Fibroblast of villous mesenchyme (primary cell): ENCODE data around the gene RAD51D. TPM values are rescaled to one million over a fixed set of nuclear protein-coding genes. Genes with fewer than 3 reads are reported as not detected.
A peak's percentile ranks its signal among the peaks of the same experiment; 100 is the strongest.

ENCODE experiments used
- DNase-seq: peaks from one replicate; pipeline ENCODE4 v3.0.0-alpha.2; 2010; ENCODE audit warnings: low read depth
- H3K4me3 ChIP-seq: 2 replicates; pipeline ENCODE4 v1.5.1; 2011; ENCODE audit warnings: low read depth, mild to moderate bottlenecking, low read length
- total RNA-seq: library from RNA; depleted of rRNA; stranded (reverse); fragments of >200 nt; gene quantifications from 2 replicates; pipeline ENCODE4 v1.2.3, GENCODE V29; 2012
- TF ChIP-seq, protein P1 (sequence below): IDR thresholded peaks from 2 replicates; pipeline ENCODE4 v1.5.1; 2012; ENCODE audit warnings: low read depth, mild to moderate bottlenecking, low read length; ENCODE audit not compliant: insufficient read depth

Gene RAD51D
- total RNA-seq, 1 donor, result 8.6 TPM

DNA sequence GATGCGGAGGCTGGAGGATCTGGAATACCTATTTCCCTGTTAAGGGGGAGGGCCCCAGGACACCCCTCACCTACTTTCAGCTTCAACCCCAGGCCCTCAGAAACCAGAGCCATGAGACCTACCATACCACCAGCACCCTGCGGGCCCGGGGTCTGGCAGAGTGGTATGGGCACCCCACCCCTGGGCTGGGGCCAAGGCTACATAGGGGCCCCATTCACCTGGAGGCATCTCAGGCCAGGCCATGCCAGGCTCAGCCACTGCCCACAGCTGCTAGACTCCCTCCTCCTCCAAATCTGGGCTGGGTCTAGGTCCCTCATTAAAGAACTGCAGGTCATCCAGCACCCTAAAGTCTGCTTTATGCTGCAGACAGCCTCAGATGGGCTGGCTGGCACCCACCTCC lies 10.7 kb upstream of the RAD51D start:
- H3K4me3 ChIP-seq, result no peak overlapping the region
- TF ChIP-seq, protein P1, sequence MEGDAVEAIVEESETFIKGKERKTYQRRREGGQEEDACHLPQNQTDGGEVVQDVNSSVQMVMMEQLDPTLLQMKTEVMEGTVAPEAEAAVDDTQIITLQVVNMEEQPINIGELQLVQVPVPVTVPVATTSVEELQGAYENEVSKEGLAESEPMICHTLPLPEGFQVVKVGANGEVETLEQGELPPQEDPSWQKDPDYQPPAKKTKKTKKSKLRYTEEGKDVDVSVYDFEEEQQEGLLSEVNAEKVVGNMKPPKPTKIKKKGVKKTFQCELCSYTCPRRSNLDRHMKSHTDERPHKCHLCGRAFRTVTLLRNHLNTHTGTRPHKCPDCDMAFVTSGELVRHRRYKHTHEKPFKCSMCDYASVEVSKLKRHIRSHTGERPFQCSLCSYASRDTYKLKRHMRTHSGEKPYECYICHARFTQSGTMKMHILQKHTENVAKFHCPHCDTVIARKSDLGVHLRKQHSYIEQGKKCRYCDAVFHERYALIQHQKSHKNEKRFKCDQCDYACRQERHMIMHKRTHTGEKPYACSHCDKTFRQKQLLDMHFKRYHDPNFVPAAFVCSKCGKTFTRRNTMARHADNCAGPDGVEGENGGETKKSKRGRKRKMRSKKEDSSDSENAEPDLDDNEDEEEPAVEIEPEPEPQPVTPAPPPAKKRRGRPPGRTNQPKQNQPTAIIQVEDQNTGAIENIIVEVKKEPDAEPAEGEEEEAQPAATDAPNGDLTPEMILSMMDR, result no peak
- no peak for DNase-seq

DNA sequence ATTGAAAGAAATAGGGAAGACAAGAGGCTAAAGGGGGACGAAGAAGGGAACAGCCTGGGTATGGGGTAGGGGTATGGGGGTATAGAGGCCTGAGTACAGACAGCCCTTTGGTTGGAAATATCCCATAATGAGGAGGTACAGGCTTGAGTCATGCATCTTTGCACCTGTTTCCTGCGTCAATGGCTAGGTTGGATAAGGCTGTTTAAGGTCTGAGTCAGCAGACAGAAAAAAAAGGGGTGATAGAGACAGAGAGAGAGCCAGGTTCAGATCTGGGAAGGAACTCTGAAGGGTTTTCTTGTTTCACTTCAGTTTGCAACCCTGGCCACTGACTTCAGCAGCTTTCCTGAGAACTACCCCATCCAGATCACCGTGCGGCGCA lies 10.3 kb upstream of the RAD51D start:
- TF ChIP-seq, protein P1, result no peak
- DNase-seq, result no peak

DNA sequence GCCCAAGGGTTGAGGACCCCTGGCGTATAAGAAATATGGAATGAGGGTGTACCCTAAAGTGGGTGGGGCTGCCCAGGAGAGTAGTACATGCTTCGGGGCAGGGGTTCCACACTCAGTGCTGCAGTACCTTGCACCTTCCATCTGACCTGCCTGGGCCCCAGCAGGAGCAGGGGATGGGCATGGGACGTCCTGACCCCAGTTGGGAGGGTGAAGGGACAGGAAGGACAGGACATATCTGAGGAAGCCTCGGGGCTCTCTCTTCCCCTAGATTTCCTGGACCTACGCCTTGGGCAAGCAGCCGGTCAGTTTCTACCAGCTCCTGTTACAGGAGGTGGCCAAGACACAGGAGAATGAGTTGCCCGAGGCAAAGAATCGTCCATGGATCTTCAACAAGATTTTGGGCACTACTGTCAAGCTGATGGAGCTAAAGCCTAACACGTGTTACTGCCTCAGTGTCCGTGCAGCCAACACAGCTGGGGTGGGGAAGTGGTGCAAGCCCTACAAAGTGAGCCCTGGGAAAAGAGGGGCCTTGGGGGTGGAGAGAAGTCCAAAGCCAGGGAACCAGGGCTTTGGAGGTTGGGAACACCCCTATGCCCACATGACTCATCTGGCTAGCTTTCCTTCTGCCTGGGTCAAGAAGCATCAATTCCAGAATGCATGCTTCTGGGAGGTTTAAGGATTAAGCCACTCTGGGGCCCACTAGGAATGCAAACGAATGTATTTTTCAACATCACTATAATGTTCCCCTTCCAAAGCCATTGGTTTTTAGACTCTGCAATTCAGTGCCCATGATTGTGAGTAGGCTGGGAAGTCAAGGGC lies 9.7 kb upstream of the RAD51D start:
- DNase-seq, result no peak
- no peak overlapping the region for H3K4me3 ChIP-seq
- TF ChIP-seq, protein P1, result no peak

More for the DNA sequence above, 10.3 kb upstream of the RAD51D start:
- H3K4me3 ChIP-seq, result no peak overlapping the region

DNA sequence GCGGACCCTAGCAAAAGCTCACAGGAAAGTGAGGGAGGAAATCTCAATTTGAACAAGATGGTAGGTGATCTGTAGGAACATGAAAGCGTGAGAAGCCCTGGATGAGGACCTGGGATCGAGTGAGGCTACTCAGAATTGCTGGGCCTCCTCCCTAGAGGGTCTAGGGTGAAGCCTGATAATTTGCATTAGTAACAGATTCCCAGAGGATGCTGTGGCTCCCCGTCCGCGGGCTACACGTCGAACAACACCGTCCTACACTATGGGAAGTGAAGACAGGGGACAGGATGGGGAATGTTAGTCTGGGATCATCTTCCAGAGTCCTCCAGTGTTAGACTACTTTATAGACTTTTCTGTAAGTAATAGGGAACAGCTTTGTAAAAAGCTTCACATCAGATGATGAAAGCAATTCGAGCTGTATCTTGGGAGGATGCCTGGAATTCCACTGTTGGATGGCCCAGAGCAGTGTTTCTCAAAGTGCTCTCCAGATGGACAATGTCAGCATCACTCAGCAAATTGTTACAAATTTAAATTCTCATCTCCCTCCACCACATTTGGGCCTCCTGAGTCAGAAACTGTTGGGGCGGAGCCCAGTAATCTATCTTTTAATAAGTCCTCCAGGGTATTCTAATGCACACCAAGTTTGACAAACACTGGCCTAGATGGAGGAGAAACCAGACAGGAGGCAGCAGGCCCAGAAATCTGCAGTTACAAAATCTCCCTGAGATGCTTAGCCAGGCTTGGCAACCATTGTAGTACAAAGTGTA lies 8.3 kb upstream of the RAD51D start:
- peak; percentile 63 for DNase-seq
- H3K4me3 ChIP-seq, result no peak overlapping the region
- TF ChIP-seq, protein P1, result no peak

DNA sequence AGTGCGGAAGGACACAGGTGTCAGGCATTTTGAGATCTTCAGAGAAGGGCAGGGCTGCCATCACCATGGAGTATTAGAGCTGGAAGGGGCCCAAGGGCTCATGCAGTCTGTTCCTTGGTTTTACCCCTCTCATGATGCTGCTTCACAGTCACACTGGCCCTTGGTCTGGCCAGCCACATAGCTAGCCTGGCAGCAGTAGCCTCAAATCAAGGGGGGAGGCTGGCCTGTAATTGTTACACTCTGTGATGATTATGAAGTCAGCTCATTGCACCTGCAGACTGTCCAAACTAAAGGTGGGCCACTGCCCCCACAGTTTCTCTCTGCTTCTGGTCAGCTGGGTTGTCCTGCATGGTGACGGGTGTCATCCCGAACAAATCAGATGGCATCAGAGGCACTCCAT lies 1.7 kb upstream of the RAD51D start, which contains the start of gene FNDC8:
FNDC8 (plus strand) TSS at position 301 of the 400 bp plus-strand sequence; CDS start at position 380, 79 bp downstream.
- TF ChIP-seq, protein P1, result no peak
- DNase-seq, result no peak

GRCh38 chr17:35117984-35118383 lies 1.7 kb downstream of the RAD51D start:
- no peak overlapping the region for H3K4me3 ChIP-seq
- TF ChIP-seq, protein P1, result peak; percentile 28
- DNase-seq, result no peak

More for the DNA sequence above, 1.7 kb upstream of the RAD51D start, which contains the start of gene FNDC8:
- H3K4me3 ChIP-seq, result no peak within 1 kb of the TSS
